Measurements from ENCODE around the gene CEP41. TPM values are rescaled to one million over a fixed set of nuclear protein-coding genes. Genes with fewer than 3 reads are reported as not detected.

The CEP41 gene
- total RNA-seq, 2 experiments from 2014 or later: 19.6 to 35.4 TPM

DNA sequence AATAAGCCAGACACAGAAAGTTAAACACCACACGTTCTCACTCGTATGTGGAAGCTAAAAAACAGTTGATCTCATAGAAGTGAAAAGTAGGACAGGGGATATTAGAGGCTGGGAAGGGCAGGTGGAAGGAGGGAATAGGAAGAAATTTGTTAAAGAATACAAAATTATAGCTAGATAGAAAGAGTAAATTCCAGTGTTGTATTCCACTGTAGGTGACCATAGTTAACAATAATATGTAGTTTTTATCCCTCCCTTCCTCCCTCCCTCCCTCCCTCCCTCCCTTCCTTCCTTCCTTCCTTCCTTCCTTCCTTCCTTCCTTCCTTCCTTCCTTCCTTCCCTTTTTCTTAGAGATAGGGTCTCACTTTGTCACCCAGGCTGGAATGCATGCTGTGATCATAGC is 31.2 kb upstream of the CEP41 start:
- Histone ChIP-seq H3K79me2 (ENCODE audit: insufficient read depth, low read depth, low read length) (no peaks in the 10 kb centered on the region), H3K4me2 (ENCODE audit: low read length) (no peak overlapping the region), H3K27ac (ENCODE audit: low read depth, low read length, poor library complexity, severe bottlenecking) (no peak overlapping the region), H3K4me1 (ENCODE audit: insufficient read depth, low read length, poor library complexity, severe bottlenecking) (peaks cover 13% of the 10 kb centered on the region), H3K36me3 (ENCODE audit: insufficient read depth, low read length) (no peaks in the 10 kb centered on the region), H3K4me3 (ENCODE audit: low read depth, low read length, poor library complexity, severe bottlenecking) (no peak overlapping the region), H3K9me2 (ENCODE audit: insufficient read depth, low read length) (no peaks in the 10 kb centered on the region), H4K20me1 (ENCODE audit: insufficient read depth, low read length) (no peaks in the 10 kb centered on the region), H2AFZ (ENCODE audit: low read length) (no peak overlapping the region), H3K9me3 (ENCODE audit: low read length) (no peaks in the 10 kb centered on the region)
- intact Hi-C loops (cut with micrococcal nuclease; ENCODE audit: unreplicated experiment): no loop called here
- DNase-seq (ENCODE audit: low spot score): no peak
- TF ChIP-seq EZH2phosphoT487 (IDR thresholded peaks at IDR 0.05; ENCODE audit: borderline replicate concordance, low read depth, low read length): no peak
- TF ChIP-seq, protein P1, sequence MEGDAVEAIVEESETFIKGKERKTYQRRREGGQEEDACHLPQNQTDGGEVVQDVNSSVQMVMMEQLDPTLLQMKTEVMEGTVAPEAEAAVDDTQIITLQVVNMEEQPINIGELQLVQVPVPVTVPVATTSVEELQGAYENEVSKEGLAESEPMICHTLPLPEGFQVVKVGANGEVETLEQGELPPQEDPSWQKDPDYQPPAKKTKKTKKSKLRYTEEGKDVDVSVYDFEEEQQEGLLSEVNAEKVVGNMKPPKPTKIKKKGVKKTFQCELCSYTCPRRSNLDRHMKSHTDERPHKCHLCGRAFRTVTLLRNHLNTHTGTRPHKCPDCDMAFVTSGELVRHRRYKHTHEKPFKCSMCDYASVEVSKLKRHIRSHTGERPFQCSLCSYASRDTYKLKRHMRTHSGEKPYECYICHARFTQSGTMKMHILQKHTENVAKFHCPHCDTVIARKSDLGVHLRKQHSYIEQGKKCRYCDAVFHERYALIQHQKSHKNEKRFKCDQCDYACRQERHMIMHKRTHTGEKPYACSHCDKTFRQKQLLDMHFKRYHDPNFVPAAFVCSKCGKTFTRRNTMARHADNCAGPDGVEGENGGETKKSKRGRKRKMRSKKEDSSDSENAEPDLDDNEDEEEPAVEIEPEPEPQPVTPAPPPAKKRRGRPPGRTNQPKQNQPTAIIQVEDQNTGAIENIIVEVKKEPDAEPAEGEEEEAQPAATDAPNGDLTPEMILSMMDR (conservative IDR thresholded peaks at IDR 0.05; ENCODE audit: low read length): no peak
- ChIA-PET CTCF (ENCODE audit: unreplicated experiment) (no interaction called here), POLR2A (interaction anchor here (0.9 kb wide), 2 partner anchors 10 to 24 kb away, joined by 3 to 5 read pairs; no protein-coding TSS in a partner anchor)
- no TSS peak for BruUV-seq (replicated peaks)

DNA sequence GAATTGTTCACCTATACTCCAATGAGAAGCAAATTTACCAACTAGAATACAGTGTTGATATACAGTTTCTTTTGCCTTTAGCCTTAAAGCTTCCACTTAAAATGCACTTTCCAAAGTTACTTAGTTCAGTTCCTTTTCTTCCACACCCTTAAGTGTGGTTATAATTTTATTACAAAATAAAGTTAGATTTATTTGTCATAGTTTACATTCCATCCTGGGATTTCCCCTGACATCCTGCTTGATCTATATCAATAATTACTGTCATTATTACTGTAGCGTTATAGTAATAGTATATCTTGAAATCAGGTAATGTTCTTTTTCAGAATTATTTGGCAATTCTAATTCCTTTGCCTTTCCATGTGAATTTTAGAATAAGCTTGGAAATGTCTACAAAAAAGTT is 27.8 kb upstream of the CEP41 start:
- no peak for DNase-seq (ENCODE audit: low spot score)
- TF ChIP-seq, protein P1 (conservative IDR thresholded peaks at IDR 0.05; ENCODE audit: low read length): no peak
- TF ChIP-seq EZH2phosphoT487 (IDR thresholded peaks at IDR 0.05; ENCODE audit: borderline replicate concordance, low read depth, low read length): no peak

DNA sequence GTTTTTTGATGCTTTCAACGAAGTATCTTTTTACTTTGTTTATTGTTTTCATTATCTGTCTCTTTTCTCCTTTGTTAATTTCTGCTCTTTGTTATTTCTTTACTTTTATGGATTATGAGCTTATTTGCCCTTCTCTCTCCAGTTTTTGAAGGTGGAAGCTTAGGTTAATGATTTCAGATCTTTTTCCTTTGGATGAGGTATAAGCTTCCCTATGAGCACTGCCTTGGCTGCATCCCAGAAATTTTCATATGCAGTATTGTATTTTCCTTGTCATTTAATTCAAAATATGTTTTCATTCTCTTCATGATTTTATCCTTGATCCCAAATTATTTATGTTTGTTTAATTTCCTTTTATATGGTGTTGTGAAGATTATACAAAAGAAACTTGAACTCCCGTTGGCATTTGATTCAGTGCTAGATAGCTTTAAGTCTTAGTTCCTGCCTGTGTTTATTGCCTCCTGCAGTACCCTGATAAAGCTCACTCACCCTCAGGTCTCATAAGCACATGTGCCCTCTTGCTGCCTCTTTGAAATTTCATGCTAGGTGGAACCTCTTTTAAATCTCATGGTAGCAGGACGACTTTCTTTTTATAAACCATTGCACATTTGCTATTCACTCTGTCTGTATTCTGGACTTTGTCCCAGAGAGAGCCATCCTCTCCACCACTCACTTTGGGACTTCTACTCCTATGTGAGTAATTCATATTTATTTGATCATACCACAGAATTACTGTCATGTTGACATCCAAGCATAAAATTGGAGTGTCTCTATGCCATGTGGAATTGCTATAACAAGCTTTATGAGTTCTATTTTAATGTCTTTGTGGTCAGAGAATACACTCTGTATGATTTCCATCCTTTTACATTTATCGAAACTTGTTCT is 23.0 kb upstream of the CEP41 start:
- POLR2A ChIA-PET: interaction anchor here (0.7 kb wide), 2 partner anchors 287 to 820 kb away, joined by 3 to 10 read pairs; no protein-coding TSS in a partner anchor
- TF ChIP-seq, protein P1 (conservative IDR thresholded peaks at IDR 0.05; ENCODE audit: low read length): no peak
- no peak for TF ChIP-seq EZH2phosphoT487 (IDR thresholded peaks at IDR 0.05; ENCODE audit: borderline replicate concordance, low read depth, low read length)
- no peak for DNase-seq (ENCODE audit: low spot score)
- CTCF ChIA-PET (ENCODE audit: unreplicated experiment): no interaction called here
- Histone ChIP-seq H3K4me3 (ENCODE audit: low read depth, low read length, poor library complexity, severe bottlenecking) (no peak overlapping the region), H3K9me2 (ENCODE audit: insufficient read depth, low read length) (no peaks in the 10 kb centered on the region), H3K27ac (ENCODE audit: low read depth, low read length, poor library complexity, severe bottlenecking) (no peak overlapping the region), H3K4me2 (ENCODE audit: low read length) (no peak overlapping the region), H3K9me3 (ENCODE audit: low read length) (no peaks in the 10 kb centered on the region), H2AFZ (ENCODE audit: low read length) (no peak overlapping the region), H3K36me3 (ENCODE audit: insufficient read depth, low read length) (no peaks in the 10 kb centered on the region), H3K4me1 (ENCODE audit: insufficient read depth, low read length, poor library complexity, severe bottlenecking) (no peaks in the 10 kb centered on the region), H4K20me1 (ENCODE audit: insufficient read depth, low read length) (no peaks in the 10 kb centered on the region), H3K79me2 (ENCODE audit: insufficient read depth, low read depth, low read length) (no peaks in the 10 kb centered on the region)
- intact Hi-C loops (cut with micrococcal nuclease; ENCODE audit: unreplicated experiment): no loop called here
- no TSS peak for BruUV-seq (replicated peaks)

More for the DNA sequence above, 27.8 kb upstream of the CEP41 start:
- Histone ChIP-seq H3K79me2 (ENCODE audit: insufficient read depth, low read depth, low read length) (no peaks in the 10 kb centered on the region), H2AFZ (ENCODE audit: low read length) (no peak overlapping the region), H3K27ac (ENCODE audit: low read depth, low read length, poor library complexity, severe bottlenecking) (no peak overlapping the region), H3K4me3 (ENCODE audit: low read depth, low read length, poor library complexity, severe bottlenecking) (no peak overlapping the region), H3K36me3 (ENCODE audit: insufficient read depth, low read length) (no peaks in the 10 kb centered on the region), H3K4me1 (ENCODE audit: insufficient read depth, low read length, poor library complexity, severe bottlenecking) (peaks cover 9% of the 10 kb centered on the region), H4K20me1 (ENCODE audit: insufficient read depth, low read length) (no peaks in the 10 kb centered on the region), H3K4me2 (ENCODE audit: low read length) (no peak overlapping the region), H3K9me2 (ENCODE audit: insufficient read depth, low read length) (no peaks in the 10 kb centered on the region), H3K9me3 (ENCODE audit: low read length) (no peaks in the 10 kb centered on the region)
- POLR2A ChIA-PET: interaction anchor here (0.6 kb wide), 1 partner anchor 941 kb away, joined by 3 read pairs; no protein-coding TSS in a partner anchor
- BruUV-seq (replicated peaks): no TSS peak
- intact Hi-C loops (cut with micrococcal nuclease; ENCODE audit: unreplicated experiment): no loop called here
- CTCF ChIA-PET (ENCODE audit: unreplicated experiment): no interaction called here
